ENCODE data around the gene SLC19A3. TPM values are rescaled to one million over a fixed set of nuclear protein-coding genes. Genes with fewer than 3 reads are reported as not detected.

Gene SLC19A3
- total RNA-seq, 1 experiment from 2014 or later: 63.8 TPM

- CTCF ChIA-PET: no interaction called here
- no peak overlapping the region for H3K27ac Mint-ChIP-seq (ENCODE audit: unreplicated experiment)
Observed at GRCh38 chr2:227642656-227643055, 75.2 kb downstream of the SLC19A3 start.

DNA sequence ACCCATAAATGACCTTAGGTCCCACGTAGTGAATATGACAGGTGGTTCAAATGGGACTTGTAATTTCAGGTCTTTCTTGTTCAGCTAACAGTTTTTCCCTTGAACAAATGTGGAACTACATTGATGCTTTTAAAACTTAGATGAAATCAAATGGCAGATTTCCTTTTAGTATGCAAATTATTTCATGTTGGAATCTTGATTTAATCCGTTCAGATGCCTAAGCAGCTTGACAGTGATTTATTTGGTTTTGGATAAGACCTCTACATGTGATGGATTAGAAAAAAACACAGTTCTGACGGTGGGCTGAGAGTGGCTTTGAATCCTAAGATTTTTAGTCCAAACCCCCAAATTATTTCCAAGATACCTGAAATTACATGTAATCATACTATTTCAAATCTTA, 83.6 kb downstream of the SLC19A3 start:
- CTCF ChIA-PET: no interaction called here
- Mint-ChIP-seq H3K4me3 (ENCODE audit: low read depth, unreplicated experiment) (no peak overlapping the region), H3K9me3 (ENCODE audit: low read depth, unreplicated experiment) (no peaks in the 10 kb centered on the region), H3K4me1 (ENCODE audit: low read depth, unreplicated experiment) (no peaks in the 10 kb centered on the region), H3K36me3 (ENCODE audit: insufficient read depth, unreplicated experiment) (no peaks in the 10 kb centered on the region), H3K27ac (ENCODE audit: unreplicated experiment) (no peak overlapping the region), H3K27me3 (ENCODE audit: unreplicated experiment) (no peaks in the 10 kb centered on the region)
- no peak for DNase-seq
- TF ChIP-seq, protein P1, sequence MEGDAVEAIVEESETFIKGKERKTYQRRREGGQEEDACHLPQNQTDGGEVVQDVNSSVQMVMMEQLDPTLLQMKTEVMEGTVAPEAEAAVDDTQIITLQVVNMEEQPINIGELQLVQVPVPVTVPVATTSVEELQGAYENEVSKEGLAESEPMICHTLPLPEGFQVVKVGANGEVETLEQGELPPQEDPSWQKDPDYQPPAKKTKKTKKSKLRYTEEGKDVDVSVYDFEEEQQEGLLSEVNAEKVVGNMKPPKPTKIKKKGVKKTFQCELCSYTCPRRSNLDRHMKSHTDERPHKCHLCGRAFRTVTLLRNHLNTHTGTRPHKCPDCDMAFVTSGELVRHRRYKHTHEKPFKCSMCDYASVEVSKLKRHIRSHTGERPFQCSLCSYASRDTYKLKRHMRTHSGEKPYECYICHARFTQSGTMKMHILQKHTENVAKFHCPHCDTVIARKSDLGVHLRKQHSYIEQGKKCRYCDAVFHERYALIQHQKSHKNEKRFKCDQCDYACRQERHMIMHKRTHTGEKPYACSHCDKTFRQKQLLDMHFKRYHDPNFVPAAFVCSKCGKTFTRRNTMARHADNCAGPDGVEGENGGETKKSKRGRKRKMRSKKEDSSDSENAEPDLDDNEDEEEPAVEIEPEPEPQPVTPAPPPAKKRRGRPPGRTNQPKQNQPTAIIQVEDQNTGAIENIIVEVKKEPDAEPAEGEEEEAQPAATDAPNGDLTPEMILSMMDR (IDR thresholded peaks at IDR 0.05; ENCODE audit: unreplicated experiment): no peak
- intact Hi-C loops (cut with micrococcal nuclease; ENCODE audit: unreplicated experiment): no loop called here
- no TSS peak for BruUV-seq (replicated peaks)

More at GRCh38 chr2:227642656-227643055, 75.2 kb downstream of the SLC19A3 start:
- intact Hi-C loops (cut with micrococcal nuclease; ENCODE audit: unreplicated experiment): no loop called here
- TF ChIP-seq, protein P1 (IDR thresholded peaks at IDR 0.05; ENCODE audit: unreplicated experiment): no peak
- H3K9me3 Mint-ChIP-seq (ENCODE audit: low read depth, unreplicated experiment): no peaks in the 10 kb centered on the region
- H3K4me1 Mint-ChIP-seq (ENCODE audit: low read depth, unreplicated experiment): no peaks in the 10 kb centered on the region
- H3K36me3 Mint-ChIP-seq (ENCODE audit: insufficient read depth, unreplicated experiment): no peaks in the 10 kb centered on the region
- DNase-seq: no peak
- no peaks in the 10 kb centered on the region for H3K27me3 Mint-ChIP-seq (ENCODE audit: unreplicated experiment)
- no peak overlapping the region for H3K4me3 Mint-ChIP-seq (ENCODE audit: low read depth, unreplicated experiment)
- BruUV-seq (replicated peaks): no TSS peak

Other genes starting within 250 kb of the SLC19A3 start
- 115 and 126 TPM in 2 replicates for gene AGFG1, start 245.9 kb downstream of the SLC19A3 start, total RNA-seq (2022)
- not detected in 2 replicates for gene SCYGR2, start 119.1 kb downstream of the SLC19A3 start, total RNA-seq (2022)
- not detected in 2 replicates for gene SCYGR3, start 103.2 kb downstream of the SLC19A3 start, total RNA-seq (2022)
- gene SCYGR4, start 100.5 kb downstream of the SLC19A3 start, total RNA-seq (2022): 0.22 TPM in 1 of 2 replicates, not detected in the other
- not detected in 2 replicates for gene SCYGR5, start 51.2 kb downstream of the SLC19A3 start, total RNA-seq (2022)
- not detected in 2 replicates for gene SCYGR6, start 6.7 kb upstream of the SLC19A3 start, total RNA-seq (2022)
- gene SCYGR7, start 10.3 kb upstream of the SLC19A3 start, total RNA-seq (2022): not detected in 2 replicates
- gene SCYGR8, start 27.9 kb upstream of the SLC19A3 start, total RNA-seq (2022): not detected in 2 replicates
- gene CCL20, start 95.8 kb upstream of the SLC19A3 start, total RNA-seq (2022): 25.4 and 39.9 TPM in 2 replicates
- gene DAW1, start 153.6 kb upstream of the SLC19A3 start, total RNA-seq (2022): 2.4 and 3.2 TPM in 2 replicates

All from Calu3 (cell line).